Omental fat pad (tissue), 4 donors: Measurements from ENCODE around the gene NDUFS2. TPM values are rescaled to one million over a fixed set of nuclear protein-coding genes. Genes with fewer than 3 reads are reported as not detected.
"Not testable (repeated sequence)": the region's sequence is repeated elsewhere in the genome, so short reads cannot be mapped to it uniquely, and the experiment has no call there.

Experiments used
- ATAC-seq: fragments of 150-250 bp; one replicate; pipeline ENCODE4 v1.9.1; 2016; ENCODE audit warnings: mild to moderate bottlenecking, moderate library complexity; ENCODE audit not compliant: low FRiP score
- DNase-seq: peaks from one replicate; pipeline ENCODE4 v3.0.0-alpha.2; 2019; ENCODE audit warnings: low spot score
- CTCF ChIP-seq, 3 donors: fragments of 450-650 bp; IDR thresholded peaks; one replicate each; pipeline ENCODE4 v1.5.1; 2016 to 2017; ENCODE audit warnings: antibody characterized with exemption in 3 of 3, mild to moderate bottlenecking in 3 of 3, moderate library complexity in 2 of 3
- total RNA-seq, 4 donors: library from RNA; depleted of rRNA; stranded (reverse); fragments of >200 nt; gene quantifications; one replicate each; pipeline ENCODE4 v1.1.0, GENCODE V29; 2016

Gene NDUFS2
- total RNA-seq, 4 donors from 2014 or later, result 89.4 to 136 (median 122) TPM

DNA sequence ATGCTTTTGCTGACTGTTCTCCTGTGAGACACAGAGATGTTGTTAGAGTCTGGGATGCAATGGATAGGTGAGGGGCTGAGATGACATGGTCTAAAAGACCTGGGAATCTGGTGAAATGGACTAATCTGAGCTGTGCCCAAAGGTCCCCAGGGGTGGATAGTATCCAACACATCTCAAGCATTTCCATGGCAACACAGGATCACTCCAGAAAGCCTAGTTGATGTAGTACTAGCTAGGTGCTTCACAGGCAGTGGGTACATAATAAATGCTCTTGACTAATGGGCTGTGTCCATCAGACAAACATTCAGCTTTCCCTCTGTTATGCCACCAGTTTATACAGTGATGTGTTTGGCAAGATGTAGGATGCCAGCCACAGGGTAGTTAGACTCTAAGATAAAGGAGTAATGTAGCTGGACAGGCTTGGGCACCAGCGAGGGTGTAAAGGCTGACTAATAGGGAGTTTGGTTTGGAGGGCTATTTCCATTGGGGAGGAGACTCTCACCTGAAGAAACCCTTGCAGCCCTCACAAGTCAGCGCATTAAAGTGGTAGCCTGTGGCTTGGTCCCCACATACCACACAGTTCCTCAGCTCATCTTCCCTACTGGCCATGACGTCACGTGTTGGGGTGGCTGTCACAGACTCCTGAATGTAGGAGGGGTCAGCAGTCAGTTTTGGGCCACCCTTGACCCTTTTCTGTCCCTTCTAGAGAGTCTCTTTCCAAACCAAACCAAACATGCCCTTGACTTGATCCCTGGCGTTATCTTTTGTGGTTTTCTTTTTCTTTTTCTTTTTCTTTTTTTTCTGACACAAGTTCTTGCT is 34.0 kb downstream of the NDUFS2 start:
- no peak for ATAC-seq
- no peak for TF ChIP-seq CTCF (IDR thresholded peaks at IDR 0.05)
- DNase-seq, result no peak

GRCh38 chr1:161238039-161238473 is 35.9 kb downstream of the NDUFS2 start, which contains the start of gene NR1I3:
Gene NR1I3 (minus strand): TSS chr1:161238203. CDS start chr1:161236565, 1,638 bp downstream.
- ATAC-seq, result no peak
- no peak for TF ChIP-seq CTCF (IDR thresholded peaks at IDR 0.05)
- DNase-seq, result no peak

DNA sequence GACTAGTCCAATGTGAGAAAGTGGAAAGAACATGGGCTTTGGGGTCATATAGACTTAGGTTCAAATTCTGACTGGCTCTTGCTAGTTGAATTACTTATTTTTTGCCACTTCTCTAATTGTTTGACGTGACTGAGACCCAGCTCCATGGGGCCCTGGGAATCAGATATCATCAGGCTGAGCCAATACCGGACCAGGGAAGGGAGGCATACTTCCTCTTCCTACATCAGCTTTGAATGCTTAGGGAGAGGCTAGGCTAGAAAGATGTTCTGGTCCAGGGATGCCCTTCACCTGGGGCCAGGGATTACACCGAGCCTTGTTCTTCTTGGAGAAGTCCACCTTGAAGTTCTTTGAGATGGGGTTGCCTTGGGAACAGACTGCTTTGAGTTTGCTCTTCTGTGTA is 39.5 kb downstream of the NDUFS2 start:
- no peak for ATAC-seq
- no peak for TF ChIP-seq CTCF (IDR thresholded peaks at IDR 0.05)
- no peak for DNase-seq

GRCh38 chr1:161242313-161242712 is 40.1 kb downstream of the NDUFS2 start:
- TF ChIP-seq CTCF (IDR thresholded peaks at IDR 0.05), result no peak
- ATAC-seq, result no peak
- DNase-seq, result no peak

DNA sequence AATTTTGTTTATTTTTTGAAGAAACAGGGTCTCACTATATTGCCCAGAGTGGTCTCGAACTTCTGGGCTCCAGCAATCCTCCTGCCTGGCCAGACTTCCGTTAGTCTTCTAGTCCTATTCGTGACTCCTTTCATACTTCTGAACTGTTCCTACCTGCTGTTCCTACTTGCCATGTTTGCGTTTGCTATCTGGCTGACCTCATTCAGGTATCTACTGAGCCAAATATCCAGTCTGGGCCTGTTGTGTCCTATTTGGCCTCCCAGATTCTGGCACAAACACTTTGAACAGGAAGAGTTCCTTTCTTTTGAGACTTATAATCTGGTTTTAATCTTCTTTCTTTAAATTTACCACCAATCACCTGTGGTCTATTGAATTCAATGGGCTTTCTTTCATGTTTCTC is 42.7 kb downstream of the NDUFS2 start:
- ATAC-seq (no peak), DNase-seq (no peak)
- no peak for TF ChIP-seq CTCF (IDR thresholded peaks at IDR 0.05)

GRCh38 chr1:161250100-161250499 is 47.9 kb downstream of the NDUFS2 start:
- ATAC-seq, DNase-seq: not testable (repeated sequence)

GRCh38 chr1:161250829-161251228 is 48.7 kb downstream of the NDUFS2 start:
- DNase-seq, result no peak
- no peak for TF ChIP-seq CTCF (IDR thresholded peaks at IDR 0.05)

More at GRCh38 chr1:161250829-161251228, 48.7 kb downstream of the NDUFS2 start:
- ATAC-seq, result no peak
